GM12873 (cell line): ENCODE results near the gene FKBP4.

Source experiments
- CTCF ChIP-seq: IDR thresholded peaks from 2 replicates; pipeline ENCODE4 v1.5.1; 2012; ENCODE audit warnings: low read depth, mild to moderate bottlenecking, moderate library complexity, low read length, control low read depth; ENCODE audit not compliant: insufficient read depth; ENCODE audit errors: missing control alignments

The FKBP4 gene

DNA sequence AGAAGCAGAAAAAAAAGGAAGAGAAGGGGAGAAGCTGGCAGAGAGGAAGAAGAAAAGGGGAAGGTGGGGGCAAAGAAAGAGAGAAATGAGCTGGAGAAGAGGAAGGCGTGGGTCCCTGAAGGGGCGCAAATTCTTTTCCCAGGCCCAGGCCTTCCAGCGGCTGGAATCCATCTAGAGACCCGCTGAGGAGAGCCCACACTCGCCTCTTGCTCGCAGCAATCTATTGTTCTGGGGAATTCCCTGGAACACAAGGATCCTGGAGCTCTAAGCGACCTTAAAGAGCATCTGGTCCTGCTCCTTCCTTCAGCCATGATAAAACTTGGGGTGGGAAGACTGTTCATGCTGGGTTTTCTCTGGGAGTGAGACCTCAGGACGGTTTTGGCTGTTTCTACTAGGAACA is 41.2 kb upstream of the FKBP4 start:
- no peak for TF ChIP-seq CTCF

- TF ChIP-seq CTCF, result no peak
These were observed 40.6 kb upstream of the FKBP4 start for GRCh38 chr12:2754208-2754607.

GRCh38 chr12:2756756-2757155 is 38.0 kb upstream of the FKBP4 start:
- TF ChIP-seq CTCF, result no peak

GRCh38 chr12:2759733-2760132 is 35.0 kb upstream of the FKBP4 start:
- no peak for TF ChIP-seq CTCF

- no peak for TF ChIP-seq CTCF
These were observed 30.4 kb upstream of the FKBP4 start for GRCh38 chr12:2764398-2764797.

GRCh38 chr12:2765052-2765451 is 29.7 kb upstream of the FKBP4 start:
- no peak for TF ChIP-seq CTCF

DNA sequence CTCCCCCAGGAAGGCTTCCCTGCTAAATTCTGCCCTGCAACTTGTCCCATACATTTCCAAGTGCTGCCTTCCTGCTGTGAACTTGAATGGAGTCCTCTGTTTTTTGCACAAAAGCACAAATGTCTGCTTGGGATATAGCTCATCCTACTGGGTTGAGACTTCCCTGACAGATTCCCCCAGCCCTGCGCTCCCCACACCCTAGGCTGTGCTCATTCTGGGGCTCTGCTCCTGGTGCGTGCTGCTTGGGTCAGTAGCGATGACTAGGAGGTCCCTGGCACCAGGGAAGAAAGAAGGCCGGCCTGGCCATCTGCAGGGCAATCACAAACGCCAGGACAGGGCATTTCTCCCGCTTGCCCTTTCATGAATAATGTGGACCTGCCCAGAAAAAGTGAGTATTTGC is 29.2 kb upstream of the FKBP4 start:
- TF ChIP-seq CTCF, result no peak
